Retinal pigment epithelial cell (primary cell): ENCODE data around the gene CELF4.

Experiments used
- DNase-seq: peaks from one replicate; pipeline ENCODE4 v3.0.0-alpha.2; 2010; ENCODE audit warnings: low read depth
- H3K4me3 ChIP-seq: 2 replicates; pipeline ENCODE4 v1.5.1; 2011; ENCODE audit warnings: mild to moderate bottlenecking, low read length, control low read depth, moderate library complexity
- TF ChIP-seq, protein P1 (sequence below): conservative IDR thresholded peaks from 2 replicates; pipeline ENCODE4 v1.5.1; 2011; ENCODE audit warnings: low read depth, low read length, control low read depth, inconsistent platforms

Gene CELF4

DNA sequence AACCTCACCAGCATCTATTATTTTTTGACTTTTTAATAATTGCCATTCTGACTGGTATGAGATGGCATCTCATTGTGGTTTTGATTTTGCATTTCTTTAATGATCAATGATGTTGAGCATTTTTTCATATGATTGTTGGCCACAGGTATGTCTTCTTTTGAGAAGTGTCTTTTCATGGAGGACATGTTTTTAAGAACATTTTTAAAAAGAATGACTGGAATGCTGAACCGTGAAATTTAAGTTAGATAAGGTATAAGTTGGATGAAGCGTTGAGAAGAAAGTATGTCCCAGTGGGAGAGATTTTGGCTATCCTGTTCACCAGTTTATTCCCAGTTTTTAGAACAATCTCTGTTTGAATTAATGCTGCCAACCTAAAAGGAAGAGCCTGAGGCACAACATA lies 365.9 kb downstream of the CELF4 start:
- TF ChIP-seq, protein P1, sequence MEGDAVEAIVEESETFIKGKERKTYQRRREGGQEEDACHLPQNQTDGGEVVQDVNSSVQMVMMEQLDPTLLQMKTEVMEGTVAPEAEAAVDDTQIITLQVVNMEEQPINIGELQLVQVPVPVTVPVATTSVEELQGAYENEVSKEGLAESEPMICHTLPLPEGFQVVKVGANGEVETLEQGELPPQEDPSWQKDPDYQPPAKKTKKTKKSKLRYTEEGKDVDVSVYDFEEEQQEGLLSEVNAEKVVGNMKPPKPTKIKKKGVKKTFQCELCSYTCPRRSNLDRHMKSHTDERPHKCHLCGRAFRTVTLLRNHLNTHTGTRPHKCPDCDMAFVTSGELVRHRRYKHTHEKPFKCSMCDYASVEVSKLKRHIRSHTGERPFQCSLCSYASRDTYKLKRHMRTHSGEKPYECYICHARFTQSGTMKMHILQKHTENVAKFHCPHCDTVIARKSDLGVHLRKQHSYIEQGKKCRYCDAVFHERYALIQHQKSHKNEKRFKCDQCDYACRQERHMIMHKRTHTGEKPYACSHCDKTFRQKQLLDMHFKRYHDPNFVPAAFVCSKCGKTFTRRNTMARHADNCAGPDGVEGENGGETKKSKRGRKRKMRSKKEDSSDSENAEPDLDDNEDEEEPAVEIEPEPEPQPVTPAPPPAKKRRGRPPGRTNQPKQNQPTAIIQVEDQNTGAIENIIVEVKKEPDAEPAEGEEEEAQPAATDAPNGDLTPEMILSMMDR: no peak
- no peak for DNase-seq

More for the DNA sequence above, 365.9 kb downstream of the CELF4 start:
- no peak overlapping the region for H3K4me3 ChIP-seq
